Effector memory CD4-positive, alpha-beta T cell (primary cell): Measurements from ENCODE around the gene PAK5.

Experiments
- DNase-seq, 3 donors: peaks; one replicate each; pipeline ENCODE4 v3.0.0-alpha.2; 2020
- H3K27ac ChIP-seq: 2 replicates; pipeline ENCODE4 v1.7.0; 2013; ENCODE audit warnings: mild to moderate bottlenecking, low read length, moderate library complexity; ENCODE audit not compliant: insufficient read depth, poor library complexity, severe bottlenecking
- H3K27me3 ChIP-seq: replicated peaks from 2 replicates; pipeline ENCODE4 v1.7.0; 2013; ENCODE audit warnings: mild to moderate bottlenecking, low read length; ENCODE audit not compliant: insufficient read depth, control insufficient read depth, poor library complexity, severe bottlenecking
- H3K36me3 ChIP-seq: 2 replicates; pipeline ENCODE4 v1.7.0; 2013; ENCODE audit warnings: mild to moderate bottlenecking, low read length, moderate library complexity; ENCODE audit not compliant: control insufficient read depth, insufficient read depth
- H3K4me1 ChIP-seq: 2 replicates; pipeline ENCODE4 v1.7.0; 2013; ENCODE audit warnings: low read length, mild to moderate bottlenecking; ENCODE audit not compliant: control insufficient read depth, insufficient read depth, poor library complexity, severe bottlenecking
- H3K4me3 ChIP-seq: 2 replicates; pipeline ENCODE4 v1.7.0; 2013; ENCODE audit warnings: low read length, low read depth, mild to moderate bottlenecking; ENCODE audit not compliant: insufficient read depth, poor library complexity, severe bottlenecking
- H3K9me3 ChIP-seq: 2 replicates; pipeline ENCODE4 v1.7.0; 2013; ENCODE audit warnings: mild to moderate bottlenecking, low read length, moderate library complexity; ENCODE audit not compliant: control insufficient read depth

The PAK5 gene

GRCh38 chr20:9509246-9509645 lies 329.6 kb downstream of the PAK5 start:
- no peaks in the 10 kb centered on the region for H3K4me1 ChIP-seq
- H3K4me3 ChIP-seq, result no peak overlapping the region
- peaks cover 19% of the 10 kb centered on the region for H3K27me3 ChIP-seq
- H3K36me3 ChIP-seq, result no peaks in the 10 kb centered on the region
- no peaks in the 10 kb centered on the region for H3K9me3 ChIP-seq
- DNase-seq, result no peak
- no peak overlapping the region for H3K27ac ChIP-seq

GRCh38 chr20:9508696-9509178 lies 330.1 kb downstream of the PAK5 start:
- no peak for DNase-seq
- Histone ChIP-seq H3K4me3 (no peak overlapping the region), H3K36me3 (no peaks in the 10 kb centered on the region), H3K27me3 (peaks cover 19% of the 10 kb centered on the region), H3K4me1 (no peaks in the 10 kb centered on the region), H3K9me3 (no peaks in the 10 kb centered on the region), H3K27ac (no peak overlapping the region)

GRCh38 chr20:9508240-9508661 lies 330.6 kb downstream of the PAK5 start:
- Histone ChIP-seq H3K27me3 (peaks cover 19% of the 10 kb centered on the region), H3K4me1 (no peaks in the 10 kb centered on the region), H3K9me3 (no peaks in the 10 kb centered on the region), H3K36me3 (no peaks in the 10 kb centered on the region), H3K27ac (no peak overlapping the region), H3K4me3 (no peak overlapping the region)
- DNase-seq, result no peak

GRCh38 chr20:9507544-9508239 lies 331.2 kb downstream of the PAK5 start:
- Histone ChIP-seq H3K4me3 (no peak overlapping the region), H3K36me3 (no peaks in the 10 kb centered on the region), H3K4me1 (no peaks in the 10 kb centered on the region), H3K27me3 (peaks cover 19% of the 10 kb centered on the region), H3K9me3 (no peaks in the 10 kb centered on the region), H3K27ac (no peak overlapping the region)
- no peak for DNase-seq

GRCh38 chr20:9506964-9507369 lies 331.9 kb downstream of the PAK5 start:
- DNase-seq, result no peak
- no peaks in the 10 kb centered on the region for H3K4me1 ChIP-seq
- H3K27me3 ChIP-seq, result peaks cover 19% of the 10 kb centered on the region
- H3K9me3 ChIP-seq, result no peaks in the 10 kb centered on the region
- H3K36me3 ChIP-seq, result no peaks in the 10 kb centered on the region
- no peak overlapping the region for H3K4me3 ChIP-seq
- no peak overlapping the region for H3K27ac ChIP-seq

- no peaks in the 10 kb centered on the region for H3K36me3 ChIP-seq
- H3K9me3 ChIP-seq, result no peaks in the 10 kb centered on the region
- no peak overlapping the region for H3K27ac ChIP-seq
- no peaks in the 10 kb centered on the region for H3K4me1 ChIP-seq
- peaks cover 19% of the 10 kb centered on the region for H3K27me3 ChIP-seq
- no peak for DNase-seq
- H3K4me3 ChIP-seq, result no peak overlapping the region
These were observed 332.5 kb downstream of the PAK5 start for GRCh38 chr20:9506280-9506821.

- H3K4me3 ChIP-seq, result no peak overlapping the region
- H3K27me3 ChIP-seq, result peaks cover 19% of the 10 kb centered on the region
- H3K36me3 ChIP-seq, result no peaks in the 10 kb centered on the region
- no peaks in the 10 kb centered on the region for H3K4me1 ChIP-seq
- H3K9me3 ChIP-seq, result no peaks in the 10 kb centered on the region
- no peak for DNase-seq
- H3K27ac ChIP-seq, result no peak overlapping the region
These were observed 335.2 kb downstream of the PAK5 start for GRCh38 chr20:9503526-9504245.

GRCh38 chr20:9501473-9501872 lies 337.4 kb downstream of the PAK5 start:
- Histone ChIP-seq H3K27me3 (peaks cover under 1% of the 10 kb centered on the region), H3K4me1 (no peaks in the 10 kb centered on the region)
- no peak for DNase-seq

GRCh38 chr20:9500121-9500520 lies 338.8 kb downstream of the PAK5 start:
- DNase-seq, result no peak
- H3K36me3 ChIP-seq, result no peaks in the 10 kb centered on the region
- no peaks in the 10 kb centered on the region for H3K9me3 ChIP-seq
- H3K4me3 ChIP-seq, result no peak overlapping the region
- H3K27me3 ChIP-seq, result no peaks in the 10 kb centered on the region
- H3K4me1 ChIP-seq, result no peaks in the 10 kb centered on the region
- H3K27ac ChIP-seq, result no peak overlapping the region

More at GRCh38 chr20:9501473-9501872, 337.4 kb downstream of the PAK5 start:
- no peak overlapping the region for H3K4me3 ChIP-seq
- H3K9me3 ChIP-seq, result no peaks in the 10 kb centered on the region
- H3K36me3 ChIP-seq, result no peaks in the 10 kb centered on the region
- H3K27ac ChIP-seq, result no peak overlapping the region
